Astrocyte (in vitro differentiated cells and primary cell): ENCODE data around the gene ULK3.

Experiments used
- EZH2 ChIP-seq: IDR thresholded peaks from 2 replicates; pipeline ENCODE4 v1.6.1; 2012; ENCODE audit warnings: mild to moderate bottlenecking, low read length, inconsistent platforms; ENCODE audit not compliant: insufficient read depth
- TF ChIP-seq, protein P1 (sequence below): IDR thresholded peaks from 2 replicates; pipeline ENCODE4 v1.5.1; 2011; ENCODE audit warnings: low read depth, mild to moderate bottlenecking, inconsistent platforms, low read length, moderate library complexity; ENCODE audit not compliant: insufficient read depth

DNA sequence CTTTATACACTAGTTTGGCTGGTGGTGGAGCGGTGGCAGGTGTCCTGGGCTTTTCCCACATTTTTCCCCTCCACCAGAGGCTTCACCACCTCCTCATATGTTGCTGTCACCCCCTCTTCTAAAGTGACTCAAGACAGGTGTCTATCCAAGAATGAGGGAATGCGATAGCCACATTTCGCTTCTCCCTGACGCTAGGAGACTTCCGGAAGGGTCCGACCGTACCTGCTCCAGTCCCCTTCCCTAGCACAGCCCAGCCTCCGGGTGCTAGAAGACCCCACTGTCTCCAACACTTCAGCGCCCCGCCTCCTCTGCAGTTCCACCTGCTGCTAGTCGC, 29.7 kb upstream of the ULK3 start:
- TF ChIP-seq EZH2: no peak
- TF ChIP-seq, protein P1, sequence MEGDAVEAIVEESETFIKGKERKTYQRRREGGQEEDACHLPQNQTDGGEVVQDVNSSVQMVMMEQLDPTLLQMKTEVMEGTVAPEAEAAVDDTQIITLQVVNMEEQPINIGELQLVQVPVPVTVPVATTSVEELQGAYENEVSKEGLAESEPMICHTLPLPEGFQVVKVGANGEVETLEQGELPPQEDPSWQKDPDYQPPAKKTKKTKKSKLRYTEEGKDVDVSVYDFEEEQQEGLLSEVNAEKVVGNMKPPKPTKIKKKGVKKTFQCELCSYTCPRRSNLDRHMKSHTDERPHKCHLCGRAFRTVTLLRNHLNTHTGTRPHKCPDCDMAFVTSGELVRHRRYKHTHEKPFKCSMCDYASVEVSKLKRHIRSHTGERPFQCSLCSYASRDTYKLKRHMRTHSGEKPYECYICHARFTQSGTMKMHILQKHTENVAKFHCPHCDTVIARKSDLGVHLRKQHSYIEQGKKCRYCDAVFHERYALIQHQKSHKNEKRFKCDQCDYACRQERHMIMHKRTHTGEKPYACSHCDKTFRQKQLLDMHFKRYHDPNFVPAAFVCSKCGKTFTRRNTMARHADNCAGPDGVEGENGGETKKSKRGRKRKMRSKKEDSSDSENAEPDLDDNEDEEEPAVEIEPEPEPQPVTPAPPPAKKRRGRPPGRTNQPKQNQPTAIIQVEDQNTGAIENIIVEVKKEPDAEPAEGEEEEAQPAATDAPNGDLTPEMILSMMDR: no peak
